HepG2 (cell line): Measurements from ENCODE around the gene VWA1. TPM values are rescaled to one million over a fixed set of nuclear protein-coding genes. Genes with fewer than 3 reads are reported as not detected.

ENCODE experiments used
- BRD4 ChIP-seq: sonication (generic); formaldehyde crosslinking; IDR thresholded peaks from 2 replicates; pipeline ENCODE4 v1.4.0; 2020; ENCODE audit warnings: missing genetic modification reagents
- FOXM1 ChIP-seq: sonication (generic); formaldehyde crosslinking; IDR thresholded peaks from 2 replicates; pipeline ENCODE4 v1.5.0; 2020; ENCODE audit warnings: missing genetic modification reagents
- GABPB1 ChIP-seq: IDR thresholded peaks from 2 replicates; pipeline ENCODE4 v1.6.1; 2016; ENCODE audit warnings: mild to moderate bottlenecking, missing genetic modification reagents, moderate library complexity, missing compliant biosample characterization
- GZF1 ChIP-seq: sonication (generic); formaldehyde crosslinking; IDR thresholded peaks from 2 replicates; pipeline ENCODE4 v1.5.1; 2020; ENCODE audit warnings: mild to moderate bottlenecking, missing genetic modification reagents
- HOXA7 ChIP-seq: sonication (generic); formaldehyde crosslinking; IDR thresholded peaks from 2 replicates; pipeline ENCODE4 v1.8.1; 2022; ENCODE audit warnings: mild to moderate bottlenecking, missing genetic modification reagents, moderate library complexity
- HOXD1 ChIP-seq: sonication (generic); formaldehyde crosslinking; IDR thresholded peaks from 2 replicates; pipeline ENCODE4 v1.5.0; 2020; ENCODE audit warnings: missing genetic modification reagents
- JARID2 ChIP-seq: sonication (generic); formaldehyde crosslinking; IDR thresholded peaks from 2 replicates; pipeline ENCODE4 v1.8.1; 2023; ENCODE audit warnings: missing genetic modification reagents, inconsistent platforms; ENCODE audit not compliant: insufficient replicate concordance
- MATR3 ChIP-seq: sonication (generic); formaldehyde crosslinking; IDR thresholded peaks from 2 replicates; pipeline ENCODE4 v1.4.0; 2020; ENCODE audit warnings: missing genetic modification reagents
- MYC ChIP-seq: sonication (generic); formaldehyde crosslinking; IDR thresholded peaks from 2 replicates; pipeline ENCODE4 v1.9.0; 2021; ENCODE audit warnings: missing genetic modification reagents, borderline replicate concordance
- NCOA2 ChIP-seq: sonication (generic); formaldehyde crosslinking; IDR thresholded peaks from 2 replicates; pipeline ENCODE4 v1.8.0; 2022; ENCODE audit warnings: inconsistent platforms
- ONECUT2 ChIP-seq: sonication (generic); formaldehyde crosslinking; IDR thresholded peaks from 2 replicates; pipeline ENCODE4 v1.4.0; 2020; ENCODE audit warnings: missing genetic modification reagents
- PCBP1 ChIP-seq: fragments of 200-400 bp; formaldehyde crosslinking; IDR thresholded peaks from 2 replicates; pipeline ENCODE4 v1.6.1; 2017; ENCODE audit warnings: mild to moderate bottlenecking, low read depth, low read length, borderline replicate concordance
- REXO4 ChIP-seq: sonication (generic); formaldehyde crosslinking; IDR thresholded peaks from 2 replicates; pipeline ENCODE4 v1.8.0; 2022; ENCODE audit warnings: missing genetic modification reagents, mild to moderate bottlenecking, borderline replicate concordance
- SNRNP70 ChIP-seq: fragments of 200-400 bp; formaldehyde crosslinking; IDR thresholded peaks from 2 replicates; pipeline ENCODE4 v1.6.1; 2017; ENCODE audit warnings: mild to moderate bottlenecking, low read depth, low read length, moderate library complexity
- SPEN ChIP-seq: sonication (generic); formaldehyde crosslinking; IDR thresholded peaks from 2 replicates; pipeline ENCODE4 v1.5.1; 2020; ENCODE audit warnings: low read depth, mild to moderate bottlenecking, missing genetic modification reagents
- ZBTB7B ChIP-seq: sonication (generic); formaldehyde crosslinking; IDR thresholded peaks from 2 replicates; pipeline ENCODE4 v1.4.0; 2020; ENCODE audit warnings: missing genetic modification reagents
- ZFP1 ChIP-seq: IDR thresholded peaks from 2 replicates; pipeline ENCODE4 v1.6.1; 2016
- ZNF546 ChIP-seq: sonication (generic); formaldehyde crosslinking; conservative IDR thresholded peaks from 2 replicates; pipeline ENCODE4 v1.8.1; 2023; ENCODE audit warnings: mild to moderate bottlenecking, missing genetic modification reagents
- ZNF607 ChIP-seq: sonication (generic); formaldehyde crosslinking; IDR thresholded peaks from 2 replicates; pipeline ENCODE4 v1.5.1; 2020; ENCODE audit warnings: missing genetic modification reagents, mild to moderate bottlenecking, borderline replicate concordance
- ZNF720 ChIP-seq: sonication (generic); formaldehyde crosslinking; IDR thresholded peaks from 2 replicates; pipeline ENCODE4 v1.4.0; 2020; ENCODE audit warnings: missing genetic modification reagents
- ZNF761 ChIP-seq: sonication (generic); formaldehyde crosslinking; conservative IDR thresholded peaks from 2 replicates; pipeline ENCODE4 v1.4.0; 2020; ENCODE audit warnings: mild to moderate bottlenecking, missing genetic modification reagents
- ZNF788 ChIP-seq: sonication (generic); formaldehyde crosslinking; IDR thresholded peaks from 2 replicates; pipeline ENCODE4 v1.5.0; 2020; ENCODE audit warnings: mild to moderate bottlenecking, missing genetic modification reagents, borderline replicate concordance
- polyA plus RNA-seq, 8 experiments: library from polyadenylated mRNA; depleted of rRNA in 3 of 8; stranded (reverse) in 7 of 8; unstranded in 1 of 8; fragments of >200 nt; fragmentation: Illumina TruSeq in 4 of 8; extraction: Trizol in 4 of 8; gene quantifications; 2 replicates each; pipeline versions ENCODE4 v1.2.1 to v1.2.3, GENCODE V29; 2011 to 2016; ENCODE audit warnings: low read depth in 4 of 8, missing spikeins in 1 of 8, mixed read lengths in 1 of 8; ENCODE audit not compliant: insufficient read depth in 1 of 8
- total RNA-seq, 5 experiments: library from RNA; depleted of rRNA; stranded (reverse); fragments of >200 nt; fragmentation: Illumina TruSeq; extraction: Trizol; gene quantifications; 2 replicates each; pipeline ENCODE4 v1.2.3, GENCODE V29; 2016; ENCODE audit warnings: low read depth in 1 of 5
- TF ChIP-seq, protein P1 (sequence below): sonication (generic); formaldehyde crosslinking; IDR thresholded peaks from 2 replicates; pipeline ENCODE4 v1.4.0; 2020; ENCODE audit warnings: mild to moderate bottlenecking, low read depth, missing genetic modification reagents
- TF ChIP-seq, protein P2 (sequence below): sonication (generic); formaldehyde crosslinking; IDR thresholded peaks from 2 replicates; pipeline ENCODE4 v1.5.0; 2020; ENCODE audit warnings: mild to moderate bottlenecking, missing genetic modification reagents
- TF ChIP-seq, protein P3 (sequence below): sonication (generic); formaldehyde crosslinking; IDR thresholded peaks from 2 replicates; pipeline ENCODE4 v1.5.0; 2020; ENCODE audit warnings: mild to moderate bottlenecking, missing genetic modification reagents, borderline replicate concordance

VWA1 gene
- total and polyA plus RNA-seq, 2 of the 13 experiments (the other 11 are each of a cell fraction or from before 2014, with no cell fraction given): 40.9 to 57.5 TPM

DNA sequence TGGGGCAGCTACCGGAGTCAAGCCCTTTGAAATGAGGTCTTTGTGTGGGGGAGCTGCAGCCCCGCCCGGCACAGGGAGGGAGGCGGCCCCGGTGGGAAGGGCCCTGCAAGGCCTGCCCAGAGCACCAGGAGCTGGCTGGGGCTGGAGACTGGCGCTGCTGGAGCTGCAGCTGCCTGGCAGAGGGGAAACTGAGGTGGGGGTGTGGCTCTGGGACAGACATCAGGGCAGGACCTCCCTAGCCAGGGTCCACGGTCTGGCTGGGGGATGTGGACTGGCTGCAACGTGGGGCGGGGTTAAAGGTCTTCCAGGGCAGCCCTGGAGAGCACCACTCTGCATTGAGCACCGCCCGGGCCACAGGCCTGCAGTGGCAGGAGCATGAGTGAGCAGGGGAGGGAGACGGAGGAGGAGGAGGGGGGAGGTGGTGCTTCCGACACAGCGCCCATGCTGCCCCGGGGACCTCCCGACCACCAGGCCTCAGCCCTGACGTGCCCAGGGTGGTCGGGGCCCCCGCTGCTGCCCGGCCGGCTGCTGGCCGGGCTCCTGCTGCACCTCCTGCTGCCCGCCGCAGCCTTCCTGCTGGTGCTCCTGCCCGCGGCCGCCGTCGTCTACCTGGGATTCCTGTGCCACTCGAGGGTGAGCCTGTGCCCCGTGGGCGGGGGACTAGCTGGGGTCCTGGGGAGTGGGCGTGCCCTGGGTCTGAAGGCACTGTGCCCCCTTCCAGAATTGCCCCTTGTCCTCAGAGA is 9.6 kb upstream of the VWA1 start (continued):
- 0 out of 2 replicates have a peak, but pooled peaks have one; percentile 43 for TF ChIP-seq ZNF546 (CRISPR knock-in tag)
- TF ChIP-seq NCOA2 (CRISPR knock-in tag): no peak
- no peak for TF ChIP-seq ZNF607 (CRISPR knock-in tag)
- TF ChIP-seq HOXA7 (CRISPR knock-in tag): no peak
- TF ChIP-seq, protein P1, sequence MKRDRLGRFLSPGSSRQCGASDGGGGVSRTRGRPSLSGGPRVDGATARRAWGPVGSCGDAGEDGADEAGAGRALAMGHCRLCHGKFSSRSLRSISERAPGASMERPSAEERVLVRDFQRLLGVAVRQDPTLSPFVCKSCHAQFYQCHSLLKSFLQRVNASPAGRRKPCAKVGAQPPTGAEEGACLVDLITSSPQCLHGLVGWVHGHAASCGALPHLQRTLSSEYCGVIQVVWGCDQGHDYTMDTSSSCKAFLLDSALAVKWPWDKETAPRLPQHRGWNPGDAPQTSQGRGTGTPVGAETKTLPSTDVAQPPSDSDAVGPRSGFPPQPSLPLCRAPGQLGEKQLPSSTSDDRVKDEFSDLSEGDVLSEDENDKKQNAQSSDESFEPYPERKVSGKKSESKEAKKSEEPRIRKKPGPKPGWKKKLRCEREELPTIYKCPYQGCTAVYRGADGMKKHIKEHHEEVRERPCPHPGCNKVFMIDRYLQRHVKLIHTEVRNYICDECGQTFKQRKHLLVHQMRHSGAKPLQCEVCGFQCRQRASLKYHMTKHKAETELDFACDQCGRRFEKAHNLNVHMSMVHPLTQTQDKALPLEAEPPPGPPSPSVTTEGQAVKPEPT (CRISPR knock-in tag): no peak
- no peak for TF ChIP-seq REXO4 (CRISPR knock-in tag)
- TF ChIP-seq ZNF788: peak; percentile 52; the same call in 1 of the 2 replicates
- TF ChIP-seq, protein P2, sequence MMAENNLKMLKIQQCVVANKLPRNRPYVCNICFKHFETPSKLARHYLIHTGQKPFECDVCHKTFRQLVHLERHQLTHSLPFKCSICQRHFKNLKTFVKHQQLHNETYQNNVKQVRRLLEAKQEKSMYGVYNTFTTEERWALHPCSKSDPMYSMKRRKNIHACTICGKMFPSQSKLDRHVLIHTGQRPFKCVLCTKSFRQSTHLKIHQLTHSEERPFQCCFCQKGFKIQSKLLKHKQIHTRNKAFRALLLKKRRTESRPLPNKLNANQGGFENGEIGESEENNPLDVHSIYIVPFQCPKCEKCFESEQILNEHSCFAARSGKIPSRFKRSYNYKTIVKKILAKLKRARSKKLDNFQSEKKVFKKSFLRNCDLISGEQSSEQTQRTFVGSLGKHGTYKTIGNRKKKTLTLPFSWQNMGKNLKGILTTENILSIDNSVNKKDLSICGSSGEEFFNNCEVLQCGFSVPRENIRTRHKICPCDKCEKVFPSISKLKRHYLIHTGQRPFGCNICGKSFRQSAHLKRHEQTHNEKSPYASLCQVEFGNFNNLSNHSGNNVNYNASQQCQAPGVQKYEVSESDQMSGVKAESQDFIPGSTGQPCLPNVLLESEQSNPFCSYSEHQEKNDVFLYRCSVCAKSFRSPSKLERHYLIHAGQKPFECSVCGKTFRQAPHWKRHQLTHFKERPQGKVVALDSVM (CRISPR knock-in tag): no peak; the same call in 1 of the 2 replicates
- TF ChIP-seq ZNF761 (CRISPR knock-in tag): no peak
- TF ChIP-seq JARID2 (CRISPR knock-in tag): no peak
- no peak for TF ChIP-seq FOXM1 (CRISPR knock-in tag)
- 0 out of 2 replicates have a peak, but pooled peaks have one; percentile 64 for TF ChIP-seq HOXD1 (CRISPR knock-in tag)
- TF ChIP-seq MYC: peak; percentile 55
- TF ChIP-seq GABPB1 (CRISPR knock-in tag): peak; percentile 60
- no peak for TF ChIP-seq BRD4 (CRISPR knock-in tag)
- no peak for TF ChIP-seq ONECUT2 (CRISPR knock-in tag)
- TF ChIP-seq ZFP1: no peak
- TF ChIP-seq GZF1 (CRISPR knock-in tag): no peak
- TF ChIP-seq MATR3 (CRISPR knock-in tag): no peak
- peak; percentile 33 for TF ChIP-seq SPEN (CRISPR knock-in tag)
- TF ChIP-seq ZBTB7B (CRISPR knock-in tag): peak; percentile 80; the same call in 1 of the 2 replicates
- TF ChIP-seq, protein P3, sequence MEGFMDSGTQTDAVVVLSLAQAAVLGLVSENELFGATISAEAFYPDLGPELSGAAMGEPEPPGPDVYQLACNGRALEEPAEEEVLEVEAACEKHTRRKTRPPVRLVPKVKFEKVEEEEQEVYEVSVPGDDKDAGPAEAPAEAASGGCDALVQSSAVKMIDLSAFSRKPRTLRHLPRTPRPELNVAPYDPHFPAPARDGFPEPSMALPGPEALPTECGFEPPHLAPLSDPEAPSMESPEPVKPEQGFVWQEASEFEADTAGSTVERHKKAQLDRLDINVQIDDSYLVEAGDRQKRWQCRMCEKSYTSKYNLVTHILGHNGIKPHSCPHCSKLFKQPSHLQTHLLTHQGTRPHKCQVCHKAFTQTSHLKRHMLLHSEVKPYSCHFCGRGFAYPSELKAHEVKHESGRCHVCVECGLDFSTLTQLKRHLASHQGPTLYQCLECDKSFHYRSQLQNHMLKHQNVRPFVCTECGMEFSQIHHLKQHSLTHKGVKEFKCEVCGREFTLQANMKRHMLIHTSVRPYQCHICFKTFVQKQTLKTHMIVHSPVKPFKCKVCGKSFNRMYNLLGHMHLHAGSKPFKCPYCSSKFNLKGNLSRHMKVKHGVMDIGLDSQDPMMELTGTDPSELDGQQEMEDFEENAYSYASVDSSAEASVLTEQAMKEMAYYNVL: no peak; the same call in 1 of the 2 replicates
- no peak for TF ChIP-seq SNRNP70
- TF ChIP-seq PCBP1: 0 out of 2 replicates have a peak, but pooled peaks have one; percentile 22
- no peak for TF ChIP-seq ZNF720
